CD4-positive, alpha-beta T cell treated with Interleukin-1 beta for 1 hour (primary cell): Measurements from ENCODE around the gene GPBP1.
"Not testable (repeated sequence)": the region's sequence is repeated elsewhere in the genome, so short reads cannot be mapped to it uniquely, and the experiment has no call there.

Experiments
- DNase-seq, 2 donors: peaks; one replicate each; pipeline ENCODE4 v3.0.0-alpha.2; 2020 to 2022

Gene GPBP1, protein sequence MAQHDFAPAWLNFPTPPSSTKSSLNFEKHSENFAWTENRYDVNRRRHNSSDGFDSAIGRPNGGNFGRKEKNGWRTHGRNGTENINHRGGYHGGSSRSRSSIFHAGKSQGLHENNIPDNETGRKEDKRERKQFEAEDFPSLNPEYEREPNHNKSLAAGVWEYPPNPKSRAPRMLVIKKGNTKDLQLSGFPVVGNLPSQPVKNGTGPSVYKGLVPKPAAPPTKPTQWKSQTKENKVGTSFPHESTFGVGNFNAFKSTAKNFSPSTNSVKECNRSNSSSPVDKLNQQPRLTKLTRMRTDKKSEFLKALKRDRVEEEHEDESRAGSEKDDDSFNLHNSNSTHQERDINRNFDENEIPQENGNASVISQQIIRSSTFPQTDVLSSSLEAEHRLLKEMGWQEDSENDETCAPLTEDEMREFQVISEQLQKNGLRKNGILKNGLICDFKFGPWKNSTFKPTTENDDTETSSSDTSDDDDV

DNA sequence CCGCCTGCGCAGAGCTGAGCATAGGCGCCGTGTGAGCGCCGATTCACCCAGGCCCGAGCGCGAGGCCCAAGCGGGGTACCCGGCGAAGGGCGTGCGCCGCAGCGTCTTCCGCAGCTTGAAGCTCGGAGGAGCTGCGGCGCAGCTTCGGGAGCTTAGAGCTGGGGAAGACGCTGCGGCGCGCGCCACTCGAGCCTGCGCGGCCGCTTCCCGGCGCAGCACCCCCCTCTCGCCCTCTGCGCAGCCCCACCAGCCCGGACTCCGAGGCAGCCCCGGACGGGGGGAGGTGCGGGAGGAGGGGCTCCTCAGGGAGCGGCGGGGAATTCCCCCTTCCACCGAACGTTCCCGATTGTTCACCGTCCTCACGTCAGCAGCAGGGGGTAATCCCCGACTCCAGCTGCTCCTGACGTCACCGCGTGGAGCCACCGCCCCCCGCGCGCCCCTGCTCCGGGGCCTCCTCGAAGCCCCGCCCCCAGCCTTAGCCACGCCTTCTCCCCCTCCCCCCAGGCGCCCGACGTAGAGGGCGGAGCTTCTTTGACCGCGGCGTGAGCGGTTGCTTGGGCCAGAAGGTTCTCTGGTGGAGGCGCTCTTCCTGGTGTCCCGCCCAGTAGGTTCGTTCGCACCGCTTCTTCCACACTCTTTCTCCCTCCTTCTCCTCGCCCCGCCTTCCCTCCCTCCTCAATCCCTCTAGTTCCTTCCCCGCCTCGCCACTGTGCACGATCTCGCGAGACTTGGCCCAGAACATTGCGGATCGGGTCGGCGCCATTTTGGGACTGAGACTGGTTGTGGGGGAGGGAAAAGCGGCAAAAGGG, at the start of gene GPBP1:
GPBP1 (plus strand) TSS at position 741 of the 809 bp plus-strand sequence. CDS start 40,072 bp downstream, outside the sequence.
- peak; percentile 98 to 99 for DNase-seq

DNA sequence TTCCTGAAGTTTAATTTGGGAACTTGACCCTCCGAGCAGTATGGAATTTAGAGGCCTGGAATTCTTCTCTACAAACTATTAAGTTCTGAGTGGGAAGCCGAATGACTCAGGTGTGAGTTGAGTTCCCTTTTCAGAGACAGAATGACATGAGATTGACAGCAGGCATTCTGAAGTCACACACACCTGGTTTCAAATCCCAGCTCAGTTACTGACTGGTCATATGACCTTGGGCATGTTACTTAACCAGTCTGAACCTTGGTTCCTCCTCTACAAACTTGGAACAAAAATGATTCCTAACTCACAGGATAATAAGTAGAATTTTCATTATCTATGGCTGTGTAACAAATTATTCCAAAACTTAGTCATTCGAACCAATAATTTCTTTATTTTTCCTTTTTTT, 45.5 kb upstream of the GPBP1 start:
- DNase-seq, result no peak

DNA sequence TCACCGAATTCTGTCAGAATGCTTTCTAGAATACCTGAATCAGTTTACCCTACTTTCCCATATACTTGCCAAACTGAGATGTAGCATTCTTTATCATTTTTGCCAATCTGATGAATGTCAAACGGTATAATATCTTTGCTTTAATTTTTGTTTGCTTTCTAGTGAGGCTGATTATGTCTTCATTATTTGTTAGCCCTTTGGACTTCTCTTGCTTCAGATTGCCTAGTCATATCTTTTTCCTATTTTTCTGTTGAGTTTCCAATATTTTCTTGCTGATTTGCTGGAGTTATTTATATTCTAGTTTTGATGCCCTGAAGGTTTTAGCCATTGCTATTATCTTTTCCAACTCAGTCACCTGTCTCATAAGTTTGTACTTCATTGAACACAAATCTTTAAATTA, 40.3 kb upstream of the GPBP1 start:
- DNase-seq, result no peak

DNA sequence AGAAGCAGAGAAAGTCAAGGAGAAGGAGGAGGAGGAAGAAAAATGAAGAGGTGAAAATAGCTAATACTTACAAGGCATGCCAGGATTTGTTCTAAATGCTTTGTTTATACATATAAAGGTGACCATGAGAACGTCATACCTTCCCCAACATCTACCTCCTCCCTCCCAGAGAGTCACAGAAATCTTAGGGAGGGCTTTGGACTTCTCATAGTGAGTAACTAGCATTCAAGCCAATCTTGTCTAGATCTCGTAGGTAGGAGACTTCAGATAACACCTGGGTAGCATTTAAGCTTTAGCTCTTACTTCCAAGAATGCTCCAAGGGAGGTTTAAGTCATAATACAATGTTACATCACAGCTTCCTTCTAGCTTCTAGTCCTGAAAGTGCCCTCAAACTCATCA, 36.5 kb upstream of the GPBP1 start:
- no peak for DNase-seq

DNA sequence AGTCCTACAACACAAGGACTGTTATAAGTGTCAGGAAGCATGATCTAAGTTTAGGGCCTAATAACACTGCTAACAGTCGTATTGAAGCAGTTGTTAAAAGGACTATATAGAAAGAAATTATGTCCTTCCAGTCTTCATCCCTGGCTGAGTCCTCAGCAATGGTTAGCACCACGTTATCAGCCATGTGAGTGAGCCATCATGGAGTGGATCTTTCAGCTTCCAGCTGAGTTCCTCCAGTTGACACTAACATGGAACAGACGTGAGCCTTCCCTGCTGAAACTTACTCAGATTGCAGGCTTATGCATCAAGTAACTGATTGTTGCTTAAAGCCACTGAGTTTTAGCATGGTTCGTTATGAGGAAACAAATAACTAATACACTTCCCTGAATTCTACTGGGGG, 21.5 kb upstream of the GPBP1 start:
- no peak for DNase-seq

DNA sequence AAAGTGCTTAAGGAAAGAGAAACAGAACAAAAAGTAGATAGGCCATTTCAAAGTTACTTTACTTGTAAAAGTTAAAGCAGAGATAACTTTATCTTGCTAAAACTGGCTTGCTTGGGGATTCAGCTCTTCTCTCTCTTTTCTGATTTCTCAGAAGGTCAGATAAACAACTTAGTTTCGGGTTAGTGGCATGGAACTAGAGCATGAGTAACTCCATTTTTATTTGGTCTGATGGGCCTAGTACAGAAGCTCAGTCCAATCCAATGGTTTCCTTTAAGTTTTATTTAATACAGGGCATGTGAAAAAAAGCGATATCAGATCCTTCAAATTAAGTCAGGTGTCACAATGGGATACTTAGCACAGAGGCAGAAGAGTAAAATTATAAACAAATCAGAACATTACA, 18.8 kb upstream of the GPBP1 start:
- no peak for DNase-seq

DNA sequence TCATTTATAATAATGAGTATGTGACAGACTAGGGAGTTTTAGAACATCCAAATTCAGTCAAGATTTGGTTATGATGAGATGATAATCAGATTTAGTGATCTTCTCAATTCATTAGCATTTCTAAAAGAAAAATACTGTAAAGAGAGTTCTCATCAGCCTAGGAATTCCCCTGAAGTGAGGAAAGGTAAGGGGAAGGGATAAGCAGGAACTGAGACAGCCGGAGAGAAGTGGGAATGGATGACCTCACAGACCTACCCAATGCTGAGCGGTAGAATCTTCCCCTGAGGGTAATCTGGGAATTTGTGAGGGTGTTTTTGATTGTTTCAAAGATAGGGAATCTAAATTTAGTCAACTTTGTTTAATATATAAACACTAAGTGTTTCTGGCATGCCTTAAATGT, 16.7 kb upstream of the GPBP1 start:
- no peak for DNase-seq

DNA sequence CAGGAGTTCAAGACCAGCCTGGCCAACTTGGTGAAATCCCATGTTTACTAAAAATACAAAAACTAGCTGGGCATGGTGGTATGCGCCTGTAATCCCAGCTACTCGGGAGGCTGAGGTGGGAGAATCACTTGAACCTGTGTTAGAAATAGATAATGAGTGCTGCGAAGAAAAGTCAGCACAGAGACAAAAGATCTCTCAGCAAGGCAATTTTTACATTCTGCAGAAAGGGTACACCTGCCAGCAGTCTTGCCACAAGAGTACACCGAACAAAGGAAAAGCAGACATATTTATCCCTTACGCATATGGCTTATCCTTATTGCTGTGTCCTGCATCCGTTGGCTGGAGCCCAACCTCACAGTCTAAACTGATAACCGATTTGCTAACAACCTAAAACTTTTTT, 16.2 kb upstream of the GPBP1 start:
- DNase-seq, result no peak

DNA sequence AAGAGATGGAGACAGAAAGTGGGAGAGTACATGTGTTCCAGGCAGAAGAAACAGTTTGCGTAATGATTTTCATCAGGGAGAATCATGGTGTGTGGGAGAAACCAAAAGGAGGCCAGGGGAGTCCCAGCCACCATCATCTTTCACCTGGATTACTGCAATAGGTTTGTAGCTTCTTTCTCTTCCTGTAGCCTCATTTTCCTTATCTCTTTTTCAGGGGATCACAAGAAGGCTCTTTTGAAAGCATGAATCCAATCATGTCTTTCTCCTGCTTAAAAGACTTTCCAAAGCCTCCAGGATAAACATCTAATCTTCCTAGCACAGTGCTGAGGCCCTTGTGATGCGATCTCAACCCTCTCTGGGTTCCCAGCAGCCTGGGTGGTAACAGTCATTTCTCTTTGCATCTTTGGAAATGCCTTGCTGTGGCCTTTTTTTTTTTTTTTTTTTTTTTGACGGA, 10.3 kb upstream of the GPBP1 start:
- no peak for DNase-seq

DNA sequence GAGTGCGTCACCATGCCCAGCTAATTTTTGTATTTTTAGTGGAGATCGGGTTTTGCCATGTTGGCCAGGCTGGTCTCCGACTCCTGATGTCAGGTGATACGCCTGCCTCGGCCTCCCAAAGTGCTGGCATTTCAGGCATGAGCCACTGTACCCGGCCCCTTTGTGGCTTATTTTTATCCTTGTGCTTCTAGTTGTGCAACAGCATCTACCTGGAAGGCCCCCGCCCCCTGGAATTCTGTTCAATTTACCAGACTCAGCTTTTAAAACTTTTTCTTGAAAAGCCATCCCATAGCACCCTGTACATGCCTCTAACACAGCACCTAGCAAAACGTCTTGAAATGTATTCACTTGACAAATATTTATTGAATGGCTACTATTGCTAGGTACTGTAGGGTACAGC, 9.7 kb upstream of the GPBP1 start:
- DNase-seq, result no peak

DNA sequence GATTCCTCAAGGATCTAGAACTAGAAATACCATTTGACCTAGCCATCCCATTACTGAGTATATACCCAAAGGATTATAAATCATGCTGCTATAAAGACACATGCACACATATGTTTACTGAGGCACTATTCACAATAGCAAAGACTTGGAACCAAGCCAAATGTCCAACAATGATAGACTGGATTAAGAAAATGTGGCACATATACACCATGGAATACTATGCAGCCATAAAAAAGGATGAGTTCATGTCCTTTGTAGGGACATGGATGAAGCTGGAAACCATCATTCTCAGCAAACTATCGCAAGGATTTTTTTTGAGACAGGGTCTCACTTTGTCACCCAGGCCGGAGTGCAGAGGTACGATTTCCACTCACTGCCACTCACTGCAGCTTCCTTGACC, 8.7 kb upstream of the GPBP1 start:
- not testable (repeated sequence) for DNase-seq

DNA sequence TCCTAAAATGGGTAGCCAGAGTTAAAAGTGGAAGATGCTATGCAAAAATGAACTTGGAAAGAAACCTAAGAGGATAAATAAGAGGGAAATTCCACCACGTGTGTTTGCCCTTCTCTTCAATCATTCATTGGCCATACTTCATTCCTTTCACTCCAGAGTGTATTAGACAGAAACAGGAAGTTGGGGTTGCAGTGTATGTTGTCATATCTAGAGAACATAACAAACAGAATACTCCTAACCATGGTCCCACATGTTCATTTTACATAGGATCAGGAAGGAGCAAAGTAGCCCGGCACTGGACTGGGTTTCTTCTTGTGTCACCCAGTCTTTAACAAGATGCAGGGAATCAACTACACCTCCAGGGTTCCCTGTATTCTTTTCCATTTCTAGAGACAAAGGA, 7.6 kb upstream of the GPBP1 start:
- DNase-seq, result no peak

DNA sequence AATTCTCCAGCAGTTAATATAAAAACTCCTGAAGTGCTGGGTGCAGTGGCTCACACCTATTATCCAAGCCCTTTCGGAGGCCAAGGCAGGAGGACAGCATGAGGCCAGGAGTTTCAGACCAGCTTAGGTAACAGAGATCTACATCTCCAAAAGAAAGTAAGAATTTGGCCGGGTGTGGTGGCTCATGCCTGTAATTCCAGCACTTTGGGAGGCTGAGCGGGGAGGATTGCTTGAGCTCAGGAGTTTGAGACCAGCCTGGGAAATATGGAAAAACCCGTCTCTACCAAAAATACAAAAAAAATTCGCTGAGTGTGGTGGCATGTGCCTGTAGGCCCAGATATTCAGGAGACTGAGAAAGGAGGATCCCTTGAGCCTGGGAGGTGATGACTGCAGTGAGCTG, 6.7 kb upstream of the GPBP1 start:
- DNase-seq, result no peak

DNA sequence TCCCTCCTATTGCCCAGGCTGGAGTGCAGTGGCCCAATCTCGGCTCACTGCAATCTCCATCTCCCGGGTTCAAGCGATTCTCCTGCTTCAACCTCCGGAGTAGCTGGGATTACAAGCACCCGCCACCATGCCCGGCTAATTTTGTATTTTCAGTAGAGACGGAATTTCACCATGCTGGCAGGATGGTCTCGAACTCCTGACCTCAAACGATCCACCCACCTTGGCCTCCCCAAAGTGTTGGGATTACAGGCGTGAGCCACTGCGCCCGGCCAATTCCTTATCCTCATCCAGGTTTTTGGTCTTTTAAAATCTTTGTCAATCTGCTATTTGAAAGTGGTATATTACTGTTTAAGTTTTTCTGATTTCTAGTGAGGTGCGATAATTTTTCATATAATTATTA, 3.7 kb upstream of the GPBP1 start:
- not testable (repeated sequence) for DNase-seq

DNA sequence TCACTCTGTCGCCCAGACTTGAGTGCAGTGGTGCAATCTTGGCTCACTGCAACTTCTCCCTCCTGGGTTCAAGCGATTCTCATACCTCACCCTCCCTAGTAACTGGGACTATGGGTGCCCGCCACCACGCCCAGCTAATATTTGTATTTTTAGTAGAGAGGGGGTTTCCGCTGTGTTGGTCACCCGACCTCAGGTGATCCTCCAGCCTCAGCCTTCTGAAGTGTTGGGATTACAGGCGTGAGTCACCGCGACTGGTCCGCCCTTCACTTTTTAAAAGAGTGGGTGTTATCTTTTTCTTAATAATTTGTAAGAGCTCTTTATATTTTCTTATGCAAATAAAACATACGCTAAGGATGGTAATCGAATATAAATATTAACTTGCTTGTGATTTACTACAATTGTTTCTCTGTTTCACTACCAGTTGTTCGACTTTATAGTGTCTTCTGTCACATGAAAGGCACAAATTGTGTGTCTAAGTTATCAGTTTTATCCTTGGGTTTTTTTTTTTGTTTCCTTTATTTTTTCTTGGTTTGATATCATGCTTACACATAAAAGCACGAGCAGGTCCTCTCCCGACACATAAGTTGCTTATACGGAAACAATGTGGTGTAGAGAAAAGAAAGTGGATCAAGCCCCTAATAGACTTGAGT, 1.9 kb upstream of the GPBP1 start:
- peak; percentile 62 to 67 for DNase-seq

DNA sequence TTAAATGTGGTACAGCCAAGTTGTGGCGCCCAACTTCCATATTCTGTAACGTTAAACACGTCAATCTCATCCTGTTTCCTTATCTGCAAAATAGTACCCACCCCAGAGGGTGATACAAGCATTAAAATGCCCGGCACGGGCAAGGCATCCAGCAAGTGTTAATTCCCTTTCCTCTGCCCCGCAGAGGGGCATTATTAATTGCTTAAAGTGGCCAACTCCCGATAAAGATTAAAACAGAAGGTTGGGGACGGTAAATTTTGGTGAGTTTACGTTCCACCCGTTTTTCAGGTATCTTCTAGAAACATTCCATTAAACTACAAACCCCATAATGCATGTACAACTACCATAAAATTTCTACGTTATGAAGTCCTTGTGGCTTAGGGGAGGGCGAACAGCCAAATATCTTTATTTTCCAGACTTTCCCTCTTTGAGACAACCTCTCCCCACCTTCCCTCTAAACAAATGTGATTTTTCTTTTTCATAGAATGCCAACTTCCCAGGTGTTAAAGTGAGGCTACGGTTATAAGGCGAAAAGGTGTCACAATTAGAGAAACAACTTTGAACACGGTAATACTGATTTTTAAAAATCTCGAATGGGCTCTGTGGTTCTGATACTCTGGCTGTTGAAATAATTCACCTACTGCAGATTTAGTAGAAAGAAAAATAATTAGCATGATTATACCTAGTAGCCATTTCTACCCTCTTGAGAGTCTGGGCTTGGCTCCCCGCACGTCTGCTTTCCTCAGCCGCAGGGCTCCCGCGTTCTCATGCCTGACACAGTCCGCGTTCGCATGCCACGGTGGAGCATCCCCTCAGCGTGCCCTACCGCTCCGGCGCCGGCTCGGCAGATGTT, 1.2 kb upstream of the GPBP1 start:
- peak; percentile 38 to 61 for DNase-seq

DNA sequence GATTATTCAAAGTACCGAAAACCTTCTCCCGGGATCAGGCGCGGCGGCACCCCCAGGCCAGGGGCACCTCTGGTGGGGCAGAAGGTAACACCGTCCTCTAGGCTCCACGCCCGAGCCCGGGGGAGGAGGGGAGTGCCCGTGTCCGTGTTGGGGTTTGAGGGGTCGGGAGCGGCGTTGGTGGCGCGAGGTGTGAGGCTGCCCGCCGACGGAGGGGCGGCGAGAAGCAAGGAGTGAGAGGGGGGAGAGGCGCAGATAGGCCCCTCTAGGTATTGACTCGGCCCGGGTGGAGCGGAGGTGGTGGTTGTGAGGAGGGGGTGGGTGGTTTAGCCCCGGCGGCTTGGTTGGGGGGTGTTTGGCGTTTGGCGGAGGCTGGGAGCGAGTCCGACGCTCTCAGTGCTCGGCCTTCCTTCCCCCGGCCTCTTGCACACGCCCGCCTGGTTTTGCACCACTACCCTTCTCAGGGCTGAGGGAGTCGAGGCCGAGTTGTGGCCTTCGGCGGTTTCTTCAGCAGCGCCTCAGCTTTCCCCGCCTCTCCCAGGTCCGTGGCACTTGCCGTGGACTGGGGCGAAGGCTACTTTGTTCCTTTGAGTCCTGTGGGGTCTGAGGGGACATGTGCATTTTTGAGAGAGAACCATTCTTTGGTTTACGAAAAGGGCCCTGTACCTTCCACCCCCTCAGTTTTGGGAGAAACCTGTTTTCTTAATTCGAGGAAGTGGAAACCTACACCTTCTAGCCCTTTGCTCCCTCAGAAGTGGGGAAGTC, 450 bp downstream of the GPBP1 start:
- peak in 1 of 2 donors; percentile 46 for DNase-seq

DNA sequence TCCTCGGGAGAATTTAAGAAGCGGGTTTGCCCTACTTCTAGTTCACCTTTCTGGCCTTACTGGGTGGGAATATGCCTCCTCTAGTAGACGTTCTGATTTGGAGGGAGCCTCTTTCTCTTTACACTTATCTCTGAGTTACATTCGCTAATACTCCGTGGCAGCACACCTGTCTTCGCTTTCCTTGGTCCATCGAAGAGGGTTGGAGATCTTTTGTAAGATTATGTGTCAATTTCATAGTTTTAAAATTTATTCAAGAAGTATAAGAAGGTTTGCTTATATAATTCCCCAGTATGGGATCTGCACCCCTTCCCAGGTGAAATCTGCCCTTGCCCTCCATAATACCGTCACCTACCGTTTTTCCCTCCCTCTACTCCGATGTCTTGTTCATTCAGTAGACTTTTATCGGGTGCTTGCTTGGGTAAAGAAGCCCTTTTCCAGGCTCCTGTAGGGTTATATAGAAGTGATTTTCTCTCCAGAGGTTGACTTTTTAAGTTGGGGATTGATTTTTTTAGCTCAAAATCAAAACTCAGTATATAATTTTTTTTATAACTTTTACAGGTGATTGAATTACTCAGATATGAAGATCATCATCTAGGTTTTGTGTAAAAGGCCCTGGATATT, 1.1 kb downstream of the GPBP1 start:
- peak in 1 of 2 donors; percentile 46 for DNase-seq

DNA sequence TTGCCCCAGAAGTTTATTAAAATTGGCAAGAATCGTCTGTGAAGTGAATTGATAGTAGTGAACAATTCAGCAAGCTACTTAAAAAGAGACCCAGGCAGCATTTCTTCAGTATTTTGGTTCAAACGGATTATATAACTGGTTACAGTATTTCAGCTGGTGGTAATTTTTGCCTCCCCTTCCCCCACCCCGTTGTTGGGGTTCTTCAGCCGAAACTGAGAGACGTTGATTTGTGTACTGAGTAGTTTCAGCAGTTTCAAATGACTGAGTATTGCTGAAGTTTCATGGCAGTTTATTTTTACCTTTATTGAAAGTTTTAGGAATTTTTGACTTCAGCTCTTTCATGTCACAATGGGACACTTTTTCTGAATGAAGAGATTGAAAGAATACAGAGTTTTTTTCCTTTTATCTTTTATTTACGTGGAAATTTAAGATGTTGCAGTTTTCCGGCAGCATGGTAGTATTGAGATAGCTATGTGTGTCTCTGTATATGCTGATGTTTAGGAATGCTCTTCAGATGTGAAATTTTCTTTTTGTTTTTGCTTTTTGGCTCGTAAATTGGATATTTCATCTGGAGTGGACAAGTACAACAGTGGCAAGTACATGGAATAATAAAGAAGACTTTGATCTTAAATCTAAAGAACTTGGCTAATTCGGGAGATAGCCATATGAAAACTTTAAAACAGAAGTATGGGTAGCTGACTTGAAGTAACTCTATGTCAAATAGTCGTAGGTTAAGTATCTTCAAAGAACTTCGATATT, 1.9 kb downstream of the GPBP1 start:
- peak; percentile 54 to 63 for DNase-seq

DNA sequence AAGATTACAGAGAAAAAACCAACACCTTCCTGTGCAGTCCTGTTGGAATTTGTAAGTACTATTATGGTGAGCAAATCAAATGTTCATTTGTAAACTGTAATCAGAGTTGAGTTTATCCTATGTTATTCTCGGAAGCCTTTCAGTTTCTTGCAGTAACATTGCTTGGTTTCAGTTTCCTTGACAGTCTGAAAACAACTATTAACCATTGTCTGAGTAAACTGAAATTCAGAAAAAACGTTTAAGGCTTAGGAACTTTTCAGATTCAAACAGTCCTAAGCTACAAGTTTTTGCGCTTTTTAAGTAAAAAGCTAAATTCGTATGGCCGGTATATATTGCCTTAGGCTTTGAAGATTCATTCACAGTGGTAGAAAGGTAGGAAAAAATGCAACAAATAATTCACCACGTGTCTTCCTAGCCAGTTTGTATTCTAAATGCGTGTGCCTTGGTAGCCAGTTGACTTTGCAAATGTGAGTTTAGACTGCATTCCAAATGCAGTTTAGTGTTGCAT, 2.5 kb downstream of the GPBP1 start:
- DNase-seq, result peak in 1 of 2 donors; percentile 47
